RWPE2 (cell line): ENCODE results near the gene NDUFS8.
A peak's percentile ranks its signal among the peaks of the same experiment; 100 is the strongest.

Experiments
- ATAC-seq: fragments of 200-7000 bp; cut with Tn5 transposase; 3 replicates; pipeline ENCODE4 v1.9.1; 2021; ENCODE audit warnings: low read depth
- DNase-seq: peaks from one replicate; pipeline ENCODE4 v3.0.0-alpha.2; 2020; ENCODE audit warnings: low spot score
- H3K27ac ChIP-seq: fragments of 450-650 bp; 2 replicates; pipeline ENCODE4 v1.5.1; 2017; ENCODE audit warnings: mild to moderate bottlenecking; ENCODE audit not compliant: poor library complexity, severe bottlenecking
- H3K27me3 ChIP-seq: fragments of 250-450 bp; sonication (Bioruptor Pico); 2 replicates; pipeline ENCODE4 v1.5.1; 2021; ENCODE audit warnings: mild to moderate bottlenecking, moderate library complexity; ENCODE audit not compliant: insufficient read depth, poor library complexity, severe bottlenecking
- H3K36me3 ChIP-seq: fragments of 250-450 bp; sonication (Bioruptor Pico); 2 replicates; pipeline ENCODE4 v1.5.1; 2020; ENCODE audit warnings: low read depth, mild to moderate bottlenecking, moderate library complexity
- H3K4me1 ChIP-seq: fragments of 250-450 bp; sonication (Bioruptor Pico); 2 replicates; pipeline ENCODE4 v1.5.1; 2021; ENCODE audit warnings: mild to moderate bottlenecking, moderate library complexity; ENCODE audit not compliant: insufficient read depth, poor library complexity, severe bottlenecking
- H3K4me3 ChIP-seq: fragments of 250-450 bp; sonication (Bioruptor Pico); 2 replicates; pipeline ENCODE4 v1.5.1; 2021; ENCODE audit warnings: mild to moderate bottlenecking, moderate library complexity; ENCODE audit not compliant: severe bottlenecking
- H3K9me3 ChIP-seq: fragments of 250-450 bp; sonication (Bioruptor Pico); 2 replicates; pipeline ENCODE4 v1.5.1; 2021; ENCODE audit warnings: mild to moderate bottlenecking, moderate library complexity; ENCODE audit not compliant: severe bottlenecking
- TF ChIP-seq, protein P1 (sequence below): fragments of 450-650 bp; IDR thresholded peaks from one replicate; pipeline ENCODE4 v1.5.1; 2017; ENCODE audit warnings: mild to moderate bottlenecking, moderate library complexity; ENCODE audit not compliant: poor library complexity, severe bottlenecking

Gene NDUFS8

DNA sequence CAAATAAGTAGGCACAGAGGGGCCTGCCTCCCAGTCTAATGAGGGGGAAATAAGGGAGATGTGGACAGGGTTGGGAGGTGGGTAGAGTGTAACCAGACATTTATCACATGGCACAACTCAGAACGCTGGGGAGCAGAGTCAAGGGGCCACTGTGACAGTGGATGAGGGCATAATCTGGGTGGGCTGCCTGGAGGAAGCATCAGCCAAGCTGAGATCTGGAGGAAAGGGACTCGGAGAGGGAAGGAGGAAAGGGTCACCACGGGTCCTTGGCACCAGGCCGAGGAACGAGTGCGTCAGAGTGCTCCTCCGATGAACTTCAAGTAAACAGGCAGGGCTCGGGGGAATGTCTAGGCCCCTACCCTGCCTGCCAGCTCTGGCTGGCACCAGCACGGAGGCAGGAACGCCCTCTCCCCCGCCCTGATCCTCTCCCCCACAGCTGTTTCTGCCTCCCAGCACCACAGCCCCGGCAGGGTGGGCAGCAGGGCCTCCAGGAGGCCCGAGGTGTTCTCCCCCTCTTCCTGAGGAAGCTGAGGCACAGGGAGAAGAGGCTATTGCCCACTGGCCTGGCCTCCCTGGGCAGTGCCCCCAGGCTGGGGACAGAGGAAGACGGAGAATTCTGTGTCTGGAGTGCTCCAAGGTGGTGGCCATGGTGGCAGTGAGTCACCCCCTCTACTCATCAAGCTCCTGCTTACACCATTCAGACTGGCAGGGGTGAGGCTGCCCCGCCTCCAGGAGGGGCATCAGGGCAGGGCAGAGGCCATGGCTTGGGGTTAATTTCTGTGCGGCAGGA is 16.1 kb upstream of the NDUFS8 start:
- no peaks in the 10 kb centered on the region for H3K27me3 ChIP-seq
- no peak overlapping the region for H3K4me3 ChIP-seq
- H3K9me3 ChIP-seq = no peaks in the 10 kb centered on the region
- TF ChIP-seq, protein P1, sequence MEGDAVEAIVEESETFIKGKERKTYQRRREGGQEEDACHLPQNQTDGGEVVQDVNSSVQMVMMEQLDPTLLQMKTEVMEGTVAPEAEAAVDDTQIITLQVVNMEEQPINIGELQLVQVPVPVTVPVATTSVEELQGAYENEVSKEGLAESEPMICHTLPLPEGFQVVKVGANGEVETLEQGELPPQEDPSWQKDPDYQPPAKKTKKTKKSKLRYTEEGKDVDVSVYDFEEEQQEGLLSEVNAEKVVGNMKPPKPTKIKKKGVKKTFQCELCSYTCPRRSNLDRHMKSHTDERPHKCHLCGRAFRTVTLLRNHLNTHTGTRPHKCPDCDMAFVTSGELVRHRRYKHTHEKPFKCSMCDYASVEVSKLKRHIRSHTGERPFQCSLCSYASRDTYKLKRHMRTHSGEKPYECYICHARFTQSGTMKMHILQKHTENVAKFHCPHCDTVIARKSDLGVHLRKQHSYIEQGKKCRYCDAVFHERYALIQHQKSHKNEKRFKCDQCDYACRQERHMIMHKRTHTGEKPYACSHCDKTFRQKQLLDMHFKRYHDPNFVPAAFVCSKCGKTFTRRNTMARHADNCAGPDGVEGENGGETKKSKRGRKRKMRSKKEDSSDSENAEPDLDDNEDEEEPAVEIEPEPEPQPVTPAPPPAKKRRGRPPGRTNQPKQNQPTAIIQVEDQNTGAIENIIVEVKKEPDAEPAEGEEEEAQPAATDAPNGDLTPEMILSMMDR = no peak
- peaks cover 48% of the 10 kb centered on the region for H3K4me1 ChIP-seq
- no peaks in the 10 kb centered on the region for H3K36me3 ChIP-seq
- DNase-seq = peak; percentile 95
- H3K27ac ChIP-seq = peak overlapping the region; percentile 94
- peak; percentile 62 for ATAC-seq

DNA sequence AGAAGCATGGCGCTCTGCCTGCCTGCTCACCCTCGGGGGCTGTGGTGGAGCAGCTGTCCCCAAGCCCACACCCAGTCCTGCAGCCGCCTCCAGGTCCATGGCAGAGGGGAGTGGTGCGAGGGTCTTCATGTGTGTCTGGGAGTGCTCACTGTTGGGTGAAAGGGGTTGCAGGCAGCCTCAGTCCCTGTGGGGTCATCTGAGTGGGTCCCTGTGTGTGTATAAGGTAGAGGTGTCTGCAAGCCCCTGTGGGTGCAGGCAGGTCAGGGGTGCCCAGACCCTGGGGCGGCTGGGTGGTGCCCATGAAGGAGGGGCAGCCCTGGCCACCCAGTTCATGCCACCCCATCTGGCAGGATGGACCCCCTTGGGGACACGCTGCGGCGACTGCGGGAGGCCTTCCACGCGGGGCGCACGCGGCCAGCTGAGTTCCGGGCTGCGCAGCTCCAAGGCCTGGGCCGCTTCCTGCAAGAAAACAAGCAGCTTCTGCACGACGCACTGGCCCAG is 15.5 kb upstream of the NDUFS8 start:
- no peak overlapping the region for H3K4me3 ChIP-seq
- H3K27ac ChIP-seq = peak overlapping the region; percentile 94
- peaks cover 42% of the 10 kb centered on the region for H3K4me1 ChIP-seq
- no peaks in the 10 kb centered on the region for H3K36me3 ChIP-seq
- no peak for DNase-seq
- TF ChIP-seq, protein P1 = no peak
- no peaks in the 10 kb centered on the region for H3K9me3 ChIP-seq
- no peak for ATAC-seq
- no peaks in the 10 kb centered on the region for H3K27me3 ChIP-seq

DNA sequence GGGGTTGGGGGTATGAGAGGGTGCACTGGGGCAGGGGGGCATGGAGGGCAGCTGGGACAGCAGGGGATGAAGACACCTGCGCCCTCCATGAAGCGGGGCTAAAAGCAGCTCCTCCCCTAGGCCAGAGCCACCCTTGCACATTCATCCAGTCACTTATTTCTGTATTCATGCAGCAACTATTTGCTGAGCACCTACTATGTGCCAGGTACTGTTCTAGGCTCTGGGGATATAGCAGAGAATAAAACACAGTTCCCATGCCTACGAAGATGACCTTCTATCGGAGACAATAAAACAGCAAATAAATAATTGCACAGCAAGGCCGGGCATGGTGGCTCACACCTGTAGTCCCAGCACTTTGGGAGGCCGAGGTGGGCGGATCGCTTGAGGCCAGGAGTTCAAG is 15.0 kb upstream of the NDUFS8 start:
- peaks cover 40% of the 10 kb centered on the region for H3K4me1 ChIP-seq
- no peak overlapping the region for H3K4me3 ChIP-seq
- H3K9me3 ChIP-seq = no peaks in the 10 kb centered on the region
- ATAC-seq = no peak
- DNase-seq = no peak
- H3K27me3 ChIP-seq = no peaks in the 10 kb centered on the region
- peak overlapping the region; percentile 94 for H3K27ac ChIP-seq
- TF ChIP-seq, protein P1 = no peak
- no peaks in the 10 kb centered on the region for H3K36me3 ChIP-seq

DNA sequence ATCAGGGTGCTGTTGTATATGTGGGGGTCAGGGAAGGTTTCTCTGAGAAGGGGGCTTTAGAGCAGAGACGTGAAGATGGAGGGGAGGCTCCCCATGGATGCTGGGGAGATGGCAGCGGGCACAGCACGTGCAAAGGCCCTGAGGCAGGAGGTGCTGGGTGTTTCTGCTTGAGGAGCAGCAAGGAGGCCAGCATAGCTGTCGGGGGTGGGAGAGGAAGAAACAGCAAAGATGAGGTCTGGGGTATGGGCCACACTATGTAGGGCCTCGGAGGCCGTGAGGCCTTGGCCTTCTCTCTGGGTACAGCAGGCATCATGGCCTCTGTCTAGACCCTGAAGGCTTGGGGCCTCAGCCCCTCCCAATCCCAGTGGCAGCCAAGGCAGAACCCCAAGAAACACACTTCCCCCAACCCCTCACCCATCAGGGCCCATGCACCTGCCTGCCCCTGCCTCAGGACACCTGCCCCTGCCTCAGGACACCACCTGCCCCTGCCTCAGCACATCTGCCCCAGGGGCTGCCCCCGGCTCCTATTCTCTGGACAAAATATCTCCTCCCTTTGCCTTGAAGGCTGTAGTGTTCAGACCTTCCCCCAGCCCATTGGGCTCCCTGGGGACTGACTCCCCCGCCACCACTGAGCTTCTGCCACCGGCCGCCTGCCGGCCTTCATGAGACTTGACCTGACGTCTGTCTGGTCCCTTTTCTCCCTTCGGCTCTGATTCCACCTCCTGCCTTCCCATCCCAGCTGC is 14.1 kb upstream of the NDUFS8 start:
- Histone ChIP-seq H3K36me3 (no peaks in the 10 kb centered on the region), H3K4me3 (no peak overlapping the region), H3K27me3 (no peaks in the 10 kb centered on the region), H3K4me1 (peaks cover 35% of the 10 kb centered on the region), H3K9me3 (no peaks in the 10 kb centered on the region), H3K27ac (peak overlapping the region; percentile 94)
- no peak for DNase-seq
- TF ChIP-seq, protein P1 = no peak
- ATAC-seq = no peak
